Urothelium cell line (cell line): ENCODE measurements around the gene MET.

Source experiments
- DNase-seq: peaks from one replicate; pipeline ENCODE4 v3.0.0; 2011; ENCODE audit warnings: low spot score, mixed read lengths
- FAIRE-seq: peaks from 2 replicates; lab custom pipeline; 2011; peaks lifted over from hg19 to GRCh38; lab: Jason Lieb, UNC

The MET gene

DNA sequence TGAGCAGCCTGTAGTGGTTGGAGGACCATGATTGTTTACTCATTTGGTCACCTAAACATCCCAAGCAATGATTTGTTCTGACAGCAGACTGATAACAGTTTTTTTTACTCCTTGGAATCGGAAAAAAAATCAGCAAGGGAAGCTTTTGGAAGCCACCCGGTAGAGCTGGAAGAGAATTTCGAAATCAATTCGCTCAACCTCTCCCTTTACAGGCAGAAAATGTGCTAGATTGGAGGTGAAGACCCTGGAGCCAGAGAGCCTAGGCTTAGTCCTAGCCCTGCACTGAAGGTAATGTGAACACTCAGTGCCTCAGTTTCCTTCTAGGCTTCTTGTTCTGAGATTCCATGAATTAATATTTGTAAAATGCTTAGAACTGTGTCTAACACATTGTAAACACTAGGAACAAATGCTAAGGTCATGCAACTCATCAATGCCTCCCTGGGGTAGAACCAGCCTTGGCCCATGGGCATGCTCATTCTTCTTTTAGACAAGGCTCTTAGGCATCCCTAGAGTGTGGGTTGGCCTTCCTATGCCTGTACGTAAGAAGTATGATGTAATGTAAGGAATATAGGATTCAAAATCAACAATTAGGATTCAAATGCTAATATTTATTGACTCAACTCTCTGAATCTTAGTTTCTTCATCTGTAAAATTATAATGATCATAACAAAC lies 52.7 kb downstream of the MET start:
- DNase-seq = no peak

DNA sequence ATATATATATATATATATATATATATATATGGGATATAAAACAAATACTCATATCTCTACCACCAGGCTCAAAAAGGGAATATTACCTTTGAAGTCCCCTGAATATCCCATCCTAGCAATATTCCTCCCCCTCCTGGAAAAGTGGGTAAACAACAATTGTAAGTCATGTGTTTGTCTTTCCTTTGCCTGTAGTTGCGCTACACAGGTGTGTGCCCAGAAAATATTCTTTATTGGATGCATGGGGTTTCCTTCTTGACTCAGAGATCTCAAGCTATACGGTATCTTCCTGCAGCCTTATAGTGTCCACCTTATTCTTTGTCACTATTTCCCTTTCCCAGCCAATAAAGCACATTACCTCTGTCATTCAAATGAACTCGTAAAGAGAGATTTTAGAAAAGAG lies 54.2 kb downstream of the MET start:
- DNase-seq = no peak
- no peak for FAIRE-seq

More for the DNA sequence above, 52.7 kb downstream of the MET start:
- no peak for FAIRE-seq

DNA sequence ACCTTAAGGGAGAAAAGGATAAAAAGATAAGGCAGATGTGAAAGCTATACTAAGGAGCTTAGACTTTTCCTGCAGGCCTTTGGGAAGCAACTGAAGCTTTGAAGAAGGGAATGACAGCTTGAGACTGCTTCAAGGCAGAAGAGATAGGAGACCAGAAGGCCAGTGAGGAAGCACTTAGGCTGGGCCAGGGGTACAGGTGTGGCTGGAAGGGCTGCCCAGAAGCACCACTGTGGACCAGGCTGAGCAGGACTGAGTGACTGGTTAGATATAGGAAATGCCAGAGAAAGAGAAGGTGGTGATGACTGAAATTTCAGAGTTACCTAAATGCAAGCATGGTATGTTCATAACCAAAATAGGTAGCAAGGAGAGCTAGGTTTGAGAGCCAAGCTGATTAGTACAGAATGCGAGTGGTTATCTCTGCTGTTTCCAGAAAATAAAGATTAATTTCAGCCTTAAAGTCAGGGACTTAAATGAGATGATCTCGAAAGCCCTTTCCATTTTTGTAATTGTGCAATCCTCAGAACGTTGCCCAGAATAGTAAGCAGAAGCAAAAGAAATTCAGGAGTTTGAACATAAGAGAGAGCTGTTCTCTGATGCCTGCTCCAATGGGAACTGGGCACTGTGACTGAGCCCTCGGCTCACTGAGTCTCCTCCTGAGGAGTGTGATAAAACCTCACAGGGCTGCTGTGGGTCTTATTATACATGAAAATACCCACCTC lies 54.9 kb downstream of the MET start:
- DNase-seq (no peak), FAIRE-seq (no peak)

DNA sequence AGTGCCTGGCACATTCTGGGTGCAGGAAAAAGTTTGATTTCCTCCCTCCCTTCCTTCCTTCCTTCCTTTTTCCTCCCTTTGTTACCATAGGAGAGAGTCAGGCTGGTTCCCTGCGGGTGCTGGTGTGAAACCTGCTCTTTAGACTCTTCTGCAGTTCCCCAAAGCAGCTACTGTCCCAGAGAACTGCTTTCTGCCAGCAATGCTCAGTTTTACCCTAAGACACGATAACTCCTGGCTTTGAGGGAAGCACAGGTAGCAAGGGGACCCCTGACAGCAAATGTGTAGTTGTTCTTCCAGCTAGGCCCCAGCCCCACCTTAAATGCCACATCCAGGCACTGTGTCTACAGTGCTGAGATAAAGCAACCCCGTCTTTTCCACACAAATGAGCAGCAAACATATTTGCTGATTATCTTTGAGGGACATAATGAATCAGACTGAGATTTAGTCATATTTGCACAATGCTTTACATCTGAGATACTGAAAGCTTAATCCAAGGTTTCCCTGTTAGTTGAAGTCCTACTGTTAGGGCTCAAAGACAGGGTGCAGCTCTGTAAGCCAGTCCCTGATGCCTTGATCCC lies 55.5 kb downstream of the MET start:
- no peak for FAIRE-seq

DNA sequence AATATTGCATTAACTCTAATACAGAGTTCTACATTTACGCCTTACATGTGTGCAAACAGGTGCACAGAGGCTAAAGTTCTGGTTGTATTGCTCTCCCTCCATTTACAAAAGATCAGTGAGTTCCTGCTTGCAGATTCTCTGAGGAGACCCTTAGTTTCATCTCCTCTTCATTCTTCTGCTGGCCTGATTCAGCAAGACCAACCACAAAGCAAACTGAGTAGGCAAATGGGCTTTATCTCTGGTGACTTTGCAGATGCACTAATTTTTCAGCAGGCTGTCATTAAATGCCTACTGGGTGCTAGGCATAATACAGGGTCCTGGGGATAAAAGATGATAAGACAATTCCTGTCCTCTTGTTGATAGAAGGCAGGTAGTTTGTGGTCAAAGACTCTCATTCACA lies 56.4 kb downstream of the MET start:
- DNase-seq (no peak), FAIRE-seq (no peak)

More for the DNA sequence above, 55.5 kb downstream of the MET start:
- no peak for DNase-seq

DNA sequence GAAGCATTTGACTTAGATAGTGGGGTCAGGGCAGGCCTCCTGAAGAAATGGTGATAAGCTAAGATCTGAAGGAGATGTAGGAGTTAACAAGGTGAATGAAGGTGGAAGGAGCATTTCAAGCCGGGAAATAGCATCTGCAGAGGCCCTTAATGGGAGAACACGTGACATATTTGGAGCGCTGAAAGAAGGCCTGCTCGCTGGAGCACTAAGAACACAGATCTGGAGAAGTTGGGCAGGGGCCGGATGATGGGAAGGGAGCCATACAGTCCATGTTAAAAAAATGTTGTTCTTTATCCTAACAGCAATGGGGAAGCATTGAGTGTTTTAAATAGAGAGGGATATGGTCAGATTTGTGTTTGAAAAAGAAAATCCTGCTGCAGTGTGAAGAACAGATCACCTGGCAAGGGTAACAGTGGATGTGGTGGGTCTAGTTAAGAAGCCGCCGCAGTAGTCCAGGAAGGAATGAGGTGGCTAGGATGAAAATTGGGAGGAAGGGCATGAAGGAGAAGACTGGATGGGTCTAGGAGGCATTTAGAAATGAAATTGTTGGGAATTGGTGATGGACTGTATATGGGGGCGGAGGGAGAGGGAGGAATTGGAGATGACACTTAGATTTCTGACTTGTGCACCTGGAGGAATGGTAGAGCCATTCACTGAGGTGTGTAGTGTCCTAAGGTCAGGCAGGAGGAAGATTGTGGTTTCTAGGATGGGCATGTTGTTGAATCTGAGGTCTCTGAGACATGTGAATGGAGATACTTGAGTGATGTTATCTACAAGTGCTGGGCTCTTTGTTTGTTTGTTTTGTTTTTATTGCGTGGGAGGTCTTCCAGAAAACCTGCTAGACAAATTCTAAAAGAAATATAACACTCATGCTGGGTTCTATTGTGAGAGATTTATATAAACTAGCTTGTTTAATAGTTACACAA lies 58.4 kb downstream of the MET start:
- FAIRE-seq (no peak), DNase-seq (no peak)

DNA sequence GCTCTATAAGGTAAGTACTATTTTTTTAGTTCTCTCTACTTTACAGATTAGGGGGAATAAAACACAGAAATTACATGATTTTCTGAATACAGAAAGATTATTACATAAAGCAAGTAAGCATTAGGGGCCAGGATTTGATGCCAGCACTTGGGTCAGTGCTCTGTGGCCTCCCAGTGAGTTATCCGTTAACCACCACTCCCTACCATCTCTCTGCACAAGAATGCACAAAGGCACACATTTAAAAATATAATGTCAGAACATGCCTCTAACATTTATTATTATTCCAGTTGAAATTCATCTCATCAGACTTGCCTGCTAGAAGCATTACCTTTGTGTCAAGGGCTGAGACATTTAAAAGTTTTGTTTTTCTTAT lies 59.0 kb downstream of the MET start:
- DNase-seq (no peak), FAIRE-seq (no peak)

DNA sequence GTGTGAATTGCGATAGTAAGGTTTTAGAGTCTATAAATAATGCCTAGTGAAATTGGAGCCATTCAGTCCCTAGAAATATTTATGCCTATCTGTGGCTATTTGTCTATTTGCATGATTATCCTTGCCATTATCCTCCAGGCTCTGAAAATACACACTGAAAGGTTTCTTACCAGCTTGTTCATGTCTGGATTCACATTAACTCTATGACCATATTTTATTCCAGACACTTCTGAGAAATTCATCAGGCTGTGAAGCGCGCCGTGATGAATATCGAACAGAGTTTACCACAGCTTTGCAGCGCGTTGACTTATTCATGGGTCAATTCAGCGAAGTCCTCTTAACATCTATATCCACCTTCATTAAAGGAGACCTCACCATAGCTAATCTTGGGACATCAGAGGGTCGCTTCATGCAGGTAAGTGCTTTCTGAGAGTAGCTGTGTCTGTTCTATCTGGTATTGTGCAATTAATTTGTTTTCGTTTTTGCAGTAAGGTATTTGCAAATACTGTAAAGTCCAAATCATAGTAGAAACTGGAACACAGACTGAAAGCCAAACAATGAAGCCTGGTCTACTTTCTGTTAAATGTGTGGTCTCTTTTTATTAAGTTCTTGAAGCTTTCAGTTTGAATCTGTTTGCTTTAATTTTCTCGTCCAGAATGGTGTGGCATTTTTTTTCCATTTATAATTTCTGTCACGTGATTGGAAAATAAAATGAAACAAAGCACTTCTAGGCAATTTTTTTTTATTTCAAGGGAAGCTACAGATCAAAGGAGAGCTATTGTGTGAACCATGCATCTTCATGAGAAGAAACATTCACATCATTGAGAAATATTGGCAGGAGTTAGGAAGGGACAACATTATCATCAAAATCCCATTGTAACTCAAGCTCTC lies 59.7 kb downstream of the MET start:
- no peak for DNase-seq
- FAIRE-seq = no peak

DNA sequence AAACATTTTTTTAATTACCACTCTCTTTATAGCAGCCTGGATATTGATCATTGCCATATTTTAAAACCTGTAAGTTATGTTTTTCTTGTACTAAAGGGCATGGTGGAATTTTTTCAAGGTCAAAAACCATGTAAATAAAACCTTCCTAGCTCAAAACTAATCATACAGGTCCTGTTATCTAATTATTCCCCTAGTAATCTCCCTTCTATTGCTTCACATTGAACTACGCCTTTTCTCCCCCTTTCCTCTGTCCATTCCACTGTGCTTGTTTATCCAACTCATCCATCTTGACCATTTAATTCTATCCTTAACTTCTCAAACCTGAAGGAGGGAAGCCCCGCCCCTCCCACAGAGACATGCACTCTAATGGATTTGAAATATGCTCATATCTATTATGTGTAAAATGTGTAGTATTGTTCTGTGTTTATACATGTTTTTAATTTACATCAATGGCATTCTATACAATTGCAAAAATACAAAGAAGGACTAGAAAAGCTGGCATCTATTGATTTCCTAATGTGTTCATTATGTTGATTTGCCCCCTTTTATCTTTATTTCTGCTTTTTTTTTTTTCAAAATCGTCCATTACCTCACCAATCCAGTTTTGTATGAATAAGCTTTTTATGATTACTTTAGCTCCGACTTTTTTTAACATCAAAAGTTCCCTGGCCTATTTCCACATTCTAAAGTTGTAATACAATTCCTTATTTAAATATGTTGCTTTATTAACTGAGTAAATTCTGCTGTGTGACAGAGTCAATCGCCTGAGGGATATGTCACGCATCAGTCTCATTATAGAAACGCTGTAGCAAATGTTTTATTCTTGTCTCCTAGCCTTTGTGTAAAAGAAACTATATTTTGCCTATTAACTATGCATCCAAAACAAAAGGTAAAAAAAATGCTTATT lies 61.0 kb downstream of the MET start:
- FAIRE-seq (no peak), DNase-seq (no peak)

DNA sequence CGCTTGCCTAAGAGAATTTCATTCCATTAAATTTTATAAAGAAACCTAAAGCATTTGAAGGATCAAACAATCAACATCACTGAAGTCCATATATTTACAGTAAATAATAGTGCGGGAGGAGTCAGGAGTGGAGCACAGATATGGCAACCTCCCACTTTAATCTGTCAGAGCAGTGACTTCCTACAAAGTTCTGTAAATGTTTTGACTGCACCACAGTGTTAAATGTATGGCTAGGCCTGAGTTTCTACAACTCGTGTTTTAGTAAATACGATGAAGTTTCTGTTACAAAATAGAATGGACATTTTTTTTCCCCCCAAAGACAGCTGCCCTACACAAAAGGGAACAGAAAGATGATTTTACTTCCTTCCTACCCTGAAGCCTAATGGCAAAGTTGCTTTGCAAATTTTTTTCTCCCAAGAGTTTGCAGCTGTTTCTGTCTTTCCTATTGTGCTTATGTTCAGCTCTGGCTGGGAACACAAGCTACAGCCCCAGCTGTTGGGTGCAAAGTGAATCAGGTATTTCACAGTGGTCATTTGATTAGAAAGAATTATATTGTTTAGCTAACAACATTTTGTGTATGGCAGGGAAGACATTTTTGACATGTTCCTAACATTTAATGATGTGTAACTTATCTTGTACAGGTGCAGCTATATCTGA lies 62.1 kb downstream of the MET start:
- DNase-seq = no peak
- FAIRE-seq = no peak

DNA sequence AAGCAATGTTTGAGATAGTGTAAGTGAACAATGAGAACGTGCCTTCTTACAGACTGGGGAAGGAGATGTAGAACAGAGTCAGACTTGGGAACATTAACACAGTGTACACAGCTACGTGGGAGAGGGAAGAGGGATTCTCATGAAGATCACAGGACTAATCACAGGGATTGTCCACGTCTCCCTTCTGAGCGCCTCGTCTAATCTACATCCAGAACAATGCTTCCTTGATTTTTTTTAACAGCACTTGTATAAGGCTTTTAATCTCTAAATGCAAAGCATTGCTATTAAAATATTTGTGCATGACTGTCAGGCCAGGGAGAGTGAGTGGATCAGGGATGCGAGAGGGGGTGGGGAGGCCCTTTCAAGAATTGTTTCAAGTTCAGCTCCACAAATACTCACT lies 62.7 kb downstream of the MET start:
- FAIRE-seq (no peak), DNase-seq (no peak)

DNA sequence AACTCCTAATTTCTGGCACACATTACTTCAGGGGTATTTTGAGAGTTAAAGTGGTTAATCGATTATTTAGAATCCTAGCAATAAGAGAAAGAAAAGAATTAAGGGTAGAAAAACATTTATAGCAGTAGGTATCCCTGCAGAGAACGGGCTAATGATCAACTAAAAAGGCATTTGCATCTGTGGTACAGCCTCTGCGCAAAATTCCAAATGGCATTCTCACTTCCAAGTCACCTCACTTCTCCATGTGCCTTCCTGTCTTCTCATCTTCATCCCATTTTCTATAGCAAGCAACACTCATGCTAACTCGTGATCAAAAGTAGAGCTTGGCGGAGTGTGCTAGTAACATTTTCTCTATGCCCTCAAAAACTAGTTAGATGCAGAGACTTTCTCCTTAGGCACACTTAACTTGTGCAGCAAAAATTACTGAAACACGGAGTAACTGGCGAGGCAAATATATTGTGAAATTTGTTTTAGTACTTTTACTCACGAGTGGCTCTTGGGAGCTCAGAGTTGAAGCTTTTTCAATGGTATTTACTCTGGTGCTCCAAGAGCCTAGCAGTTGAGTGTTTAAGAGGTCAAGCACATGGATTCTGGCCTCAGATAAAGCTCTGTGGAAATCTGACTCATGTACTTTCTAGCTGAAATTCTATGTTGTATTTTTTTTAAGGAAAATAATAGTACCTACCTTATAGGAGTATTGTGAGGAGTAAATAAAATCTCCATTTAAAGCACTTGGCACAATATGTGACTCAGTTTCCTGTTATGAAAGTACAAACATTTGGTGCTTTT lies 65.1 kb downstream of the MET start:
- DNase-seq = no peak
- no peak for FAIRE-seq

DNA sequence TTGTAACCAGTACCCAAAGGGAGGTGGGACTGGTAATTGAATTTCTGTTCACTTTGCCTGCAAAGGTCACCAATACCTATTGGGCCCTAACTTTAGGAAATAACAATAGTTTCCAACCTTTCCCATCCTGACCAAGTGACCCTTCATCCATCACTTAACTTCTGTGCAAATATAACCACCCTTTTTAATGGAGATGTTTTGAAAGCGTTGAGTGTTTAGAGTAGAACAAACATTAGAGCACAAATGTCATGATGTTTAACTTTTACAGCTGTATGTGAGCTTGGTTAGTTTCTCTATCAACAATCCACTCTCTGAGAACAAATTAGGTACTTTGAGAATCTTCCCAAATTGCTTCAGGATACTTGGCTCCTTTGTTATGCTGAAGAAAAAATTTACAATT lies 66.4 kb downstream of the MET start:
- no peak for DNase-seq
- FAIRE-seq = no peak

DNA sequence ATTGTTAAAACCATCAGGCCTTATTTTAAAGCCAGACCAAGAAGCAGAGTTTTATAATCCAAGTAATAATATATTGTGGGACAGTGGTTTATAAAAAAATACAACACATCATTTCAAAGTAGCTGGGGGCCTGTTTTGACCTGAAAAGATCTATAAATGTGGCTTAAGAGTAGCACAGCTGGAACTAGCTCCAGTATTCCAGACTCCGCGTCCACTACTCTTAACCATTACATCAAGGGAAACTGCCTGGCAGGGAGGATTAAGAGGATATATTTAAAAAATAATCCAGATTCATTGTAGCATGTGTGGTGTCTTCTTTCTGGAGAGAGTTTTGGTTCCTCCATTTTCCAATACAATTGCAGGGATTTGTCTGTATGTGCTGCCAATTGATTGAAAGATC lies 67.3 kb downstream of the MET start:
- no peak for FAIRE-seq
- no peak for DNase-seq

DNA sequence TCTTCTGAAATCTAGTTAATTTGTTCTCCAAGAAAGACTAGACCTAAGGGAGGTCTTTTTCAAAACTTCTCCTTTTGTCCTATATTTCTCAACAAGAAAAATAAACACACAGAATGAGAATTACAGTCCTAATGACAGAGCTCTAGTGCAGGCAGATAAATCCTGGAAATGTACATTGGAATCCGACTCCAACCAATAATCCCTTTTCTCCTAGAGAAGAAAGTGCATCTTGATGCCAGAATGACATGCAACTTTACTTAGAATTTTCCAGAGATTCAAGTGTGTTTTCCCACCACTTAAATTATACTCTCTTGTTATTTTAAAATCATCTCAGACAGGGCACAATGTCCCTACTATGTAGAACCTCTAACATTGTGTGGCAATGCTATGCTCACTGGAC lies 68.2 kb downstream of the MET start:
- FAIRE-seq (no peak), DNase-seq (no peak)

DNA sequence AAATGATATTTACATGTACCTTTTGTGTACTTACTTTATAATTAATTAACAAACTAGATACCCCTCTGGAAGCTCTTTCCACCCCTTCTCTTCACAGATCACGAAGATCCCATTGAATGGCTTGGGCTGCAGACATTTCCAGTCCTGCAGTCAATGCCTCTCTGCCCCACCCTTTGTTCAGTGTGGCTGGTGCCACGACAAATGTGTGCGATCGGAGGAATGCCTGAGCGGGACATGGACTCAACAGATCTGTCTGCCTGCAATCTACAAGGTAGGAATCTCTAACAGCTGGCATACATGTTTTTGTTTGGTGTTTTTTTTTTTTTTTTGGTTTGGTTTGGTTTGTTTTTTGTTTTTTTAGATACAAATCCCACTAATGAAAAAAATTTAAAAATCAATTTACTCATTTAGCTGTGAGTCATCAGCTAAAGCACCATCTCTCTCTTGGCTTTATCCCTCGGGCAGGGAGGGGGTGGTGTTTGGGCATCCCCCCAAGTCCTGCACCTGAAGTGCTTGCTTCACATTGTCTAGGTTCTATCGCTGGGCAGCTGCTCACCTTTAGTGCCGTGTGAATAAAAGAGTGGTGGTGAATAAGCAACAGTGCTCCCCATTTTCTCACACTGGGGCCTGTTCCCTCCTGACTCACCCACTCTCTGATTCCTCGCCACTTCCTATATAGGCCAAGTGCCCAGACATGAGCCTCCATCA lies 68.9 kb downstream of the MET start:
- no peak for DNase-seq
- no peak for FAIRE-seq

DNA sequence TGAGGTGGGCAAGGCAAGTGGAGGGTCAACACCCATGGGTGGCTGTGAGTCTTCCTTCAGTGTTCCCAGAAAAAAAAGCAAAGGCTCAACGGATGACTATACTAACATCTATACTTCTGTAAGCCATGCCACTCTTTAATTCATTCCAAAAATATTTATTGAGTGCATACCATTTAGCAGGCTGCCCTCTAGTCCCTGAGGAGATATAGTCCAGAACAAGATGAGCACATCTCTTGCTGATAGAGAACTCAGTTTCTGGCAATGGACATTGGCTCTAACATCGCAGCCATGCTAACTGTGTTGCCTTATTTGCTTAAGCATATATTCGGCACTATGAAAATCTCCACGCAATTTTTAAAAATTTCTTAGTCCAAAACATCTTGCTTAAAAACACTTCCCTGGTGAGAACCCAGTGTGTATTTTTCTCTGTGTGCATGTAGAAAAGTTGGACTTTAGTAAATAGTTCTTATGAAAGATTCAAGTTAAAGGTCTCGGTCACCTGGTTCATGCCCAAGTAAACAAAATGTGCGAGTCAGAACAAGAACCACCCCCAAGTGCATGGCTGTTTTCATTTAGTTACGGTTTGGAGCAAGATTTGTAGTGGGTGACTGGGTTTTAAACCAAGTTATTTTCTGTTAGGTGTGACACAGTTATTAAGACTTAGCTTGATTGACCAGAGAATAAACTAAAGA lies 69.8 kb downstream of the MET start:
- no peak for DNase-seq
- FAIRE-seq = no peak
